NCI-H1694 treated with DMSO at 0.1 percent for 48 hours (cell line): ENCODE measurements around the gene TJAP1.
A peak's percentile ranks its signal among the peaks of the same experiment; 100 is the strongest.
"Not testable (repeated sequence)": the region's sequence is repeated elsewhere in the genome, so short reads cannot be mapped to it uniquely, and the experiment has no call there.

ENCODE experiments used
- DNase-seq: peaks from one replicate; lab custom pipeline; 2025; lab: John Stamatoyannopoulos, UW

Gene TJAP1

GRCh38 chr6:43506171-43506570 lies 28.8 kb downstream of the TJAP1 start:
- DNase-seq = no peak

DNA sequence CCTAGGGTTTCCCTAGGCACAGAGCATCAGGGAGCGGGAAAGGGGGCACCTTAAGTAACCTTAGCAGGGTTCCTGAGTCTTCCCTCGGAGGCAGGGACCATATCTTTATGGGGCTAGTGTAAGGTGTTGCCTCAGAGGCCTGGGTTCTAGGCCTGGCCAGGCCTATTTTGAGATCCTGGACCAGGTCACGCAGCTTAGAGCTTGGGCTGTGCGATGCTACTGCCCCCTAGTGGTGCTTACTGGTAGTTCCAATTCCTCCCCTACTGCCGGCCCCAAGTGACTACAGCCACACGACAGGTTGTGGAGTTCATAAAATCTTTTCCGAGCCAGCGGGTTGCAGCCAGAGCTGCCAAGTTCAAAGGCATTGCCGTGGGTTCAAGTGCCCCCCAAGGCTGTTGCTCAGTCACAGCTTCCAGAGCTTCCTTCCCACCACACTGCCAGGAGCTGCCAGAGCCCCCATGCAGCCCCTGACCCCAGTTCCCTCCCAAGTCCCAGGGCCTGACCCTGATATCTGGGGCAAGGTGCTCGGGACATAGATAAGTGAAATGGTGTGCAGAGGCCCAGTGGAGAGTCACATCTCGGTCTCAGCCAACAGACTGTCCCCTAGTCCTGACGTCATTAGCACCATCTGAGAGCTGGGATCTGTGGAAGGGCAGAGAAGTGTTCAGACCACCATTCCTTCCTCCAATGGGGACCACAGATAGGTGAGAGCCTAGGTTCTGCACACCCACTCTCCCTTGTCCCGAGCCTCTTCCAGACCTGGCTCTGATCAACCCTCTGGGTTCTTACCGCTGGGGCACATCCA lies 29.5 kb downstream of the TJAP1 start:
- DNase-seq = peak; percentile 67

DNA sequence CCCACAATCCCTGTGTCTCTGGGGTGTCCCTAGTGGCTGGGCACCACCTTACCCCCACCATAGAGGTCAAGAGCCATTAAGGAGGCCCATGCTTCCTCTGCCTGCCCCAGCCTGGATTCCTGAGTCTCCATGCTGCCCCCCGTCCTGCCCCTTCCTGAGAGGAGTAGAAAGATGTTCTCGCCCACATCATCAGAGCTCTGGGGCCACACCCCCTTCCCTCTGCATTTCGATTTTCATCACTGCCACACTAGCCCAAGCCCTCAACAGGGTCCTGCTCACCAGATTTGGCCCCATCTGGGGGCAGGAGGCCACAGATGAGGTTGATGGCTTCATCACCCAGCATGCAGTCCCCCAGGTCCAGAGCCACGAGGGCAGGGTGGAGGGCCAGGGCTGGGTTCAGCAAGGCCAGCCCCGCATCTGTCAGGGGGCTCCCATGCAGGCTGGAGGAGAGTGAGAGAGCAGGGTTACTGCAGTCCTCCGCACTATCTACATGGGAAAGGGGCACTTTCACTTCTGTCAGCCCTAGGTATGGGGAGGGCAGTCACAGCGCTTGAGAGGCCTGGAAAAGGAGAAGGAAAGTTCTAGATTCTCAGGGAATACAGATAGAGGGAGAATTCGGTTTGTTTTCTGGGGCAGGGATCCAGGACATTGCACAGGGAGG lies 31.2 kb downstream of the TJAP1 start:
- DNase-seq = no peak

GRCh38 chr6:43509142-43509983 lies 32.0 kb downstream of the TJAP1 start:
- no peak for DNase-seq

DNA sequence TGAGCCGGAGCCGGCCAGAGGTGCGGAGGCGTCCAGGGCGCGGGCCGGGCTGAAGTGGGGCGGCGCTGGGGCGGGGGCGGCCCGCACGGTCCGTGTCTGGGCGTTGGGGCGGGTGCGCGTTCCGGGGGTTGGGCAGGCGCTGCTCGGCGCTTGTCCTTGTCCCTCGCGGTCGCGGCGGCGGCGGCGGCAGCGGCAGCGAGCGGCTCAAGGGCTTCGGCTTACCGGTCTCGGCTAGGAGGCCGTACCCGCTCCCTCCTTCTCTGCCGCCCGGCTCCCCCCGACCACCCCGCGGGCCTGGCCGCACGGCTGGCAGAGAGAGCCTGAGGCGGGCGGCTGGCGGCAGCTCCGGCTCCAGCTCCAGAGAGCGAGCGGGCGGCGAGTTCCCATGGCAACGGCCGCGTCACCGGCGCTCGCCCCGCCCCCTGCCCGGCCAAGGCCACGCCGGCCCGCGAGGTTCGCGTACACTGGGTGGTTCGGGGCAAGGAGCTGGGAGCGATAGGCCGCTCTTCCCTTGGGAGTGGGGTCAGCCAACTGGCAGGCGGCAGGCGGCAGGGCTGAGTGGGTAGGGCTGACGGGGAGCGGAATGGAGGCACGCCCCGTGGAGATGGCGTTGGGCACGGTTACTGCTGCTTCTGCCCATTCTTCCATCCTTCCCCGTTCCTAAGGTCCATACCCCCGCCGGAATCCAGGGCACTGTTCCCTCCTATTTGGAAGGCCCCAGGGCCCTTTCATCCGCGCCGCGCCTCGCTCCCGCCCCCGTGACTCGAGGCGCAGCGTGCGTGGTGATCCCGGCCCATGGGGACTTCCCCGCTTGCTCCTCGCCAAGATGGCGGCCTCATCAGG lies 32.8 kb downstream of the TJAP1 start, which contains the start of gene LRRC73:
LRRC73 (minus strand) TSS at position 363 of the 843 bp plus-strand sequence. CDS start 561 bp downstream, outside the sequence.
- DNase-seq = no peak

DNA sequence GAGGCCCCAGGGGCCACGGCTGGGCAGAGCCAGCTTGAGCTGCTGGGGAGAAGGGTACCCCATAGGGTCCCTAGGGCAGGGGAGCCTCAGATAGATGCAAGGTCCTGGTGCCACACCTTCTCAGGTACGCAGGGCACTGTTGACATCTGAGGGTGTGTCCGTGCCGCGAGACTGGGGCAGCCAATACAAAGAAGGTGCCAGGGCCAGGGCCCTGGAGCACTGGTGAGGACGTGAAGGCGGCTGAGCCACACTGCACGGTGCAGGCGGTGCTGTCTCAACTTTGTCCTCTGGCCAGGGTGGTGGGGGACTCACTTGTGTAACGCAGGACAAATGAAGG lies 33.4 kb downstream of the TJAP1 start:
- no peak for DNase-seq

DNA sequence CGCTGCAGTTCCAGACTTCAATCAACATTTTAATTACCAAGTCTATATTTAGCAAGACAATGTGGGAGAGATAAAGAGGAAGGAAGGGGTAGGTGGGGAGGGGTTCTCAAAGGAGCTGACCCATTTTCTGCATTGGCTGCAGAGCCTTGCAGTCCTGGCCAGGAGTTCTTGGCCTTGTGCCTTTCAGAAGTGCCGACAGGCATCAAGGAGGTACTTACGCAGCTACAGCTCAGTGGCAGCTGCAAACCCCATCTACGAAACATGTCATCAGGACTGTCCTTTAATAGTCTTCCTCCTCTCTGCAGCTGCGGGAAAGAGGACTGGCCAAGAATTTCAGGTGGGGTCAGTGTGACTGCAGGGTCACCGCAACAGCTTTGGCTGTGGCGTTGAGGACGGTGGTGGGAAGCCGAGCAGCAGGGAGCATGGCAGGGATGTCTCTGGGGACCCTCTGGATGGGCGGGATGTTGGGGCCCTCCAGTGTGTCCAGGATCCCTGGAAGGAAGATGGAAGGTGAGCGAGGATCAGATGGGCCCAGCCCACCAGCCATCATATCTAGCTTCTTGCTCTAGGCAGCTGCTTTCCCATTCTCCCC lies 34.5 kb downstream of the TJAP1 start:
- DNase-seq = no peak

- DNase-seq = no peak
Observed at GRCh38 chr6:43515808-43516207, 38.4 kb downstream of the TJAP1 start.

GRCh38 chr6:43516367-43516696 lies 39.0 kb downstream of the TJAP1 start:
- no peak for DNase-seq

GRCh38 chr6:43516697-43517504 lies 39.5 kb downstream of the TJAP1 start, which contains the start of the genes POLR1C and YIPF3:
POLR1C (plus strand) TSS chr6:43517089; CDS start chr6:43517110, 21 bp downstream.
YIPF3 (minus strand) TSS chr6:43516926; CDS start chr6:43516807, 119 bp downstream.
- peak; percentile 94 for DNase-seq

DNA sequence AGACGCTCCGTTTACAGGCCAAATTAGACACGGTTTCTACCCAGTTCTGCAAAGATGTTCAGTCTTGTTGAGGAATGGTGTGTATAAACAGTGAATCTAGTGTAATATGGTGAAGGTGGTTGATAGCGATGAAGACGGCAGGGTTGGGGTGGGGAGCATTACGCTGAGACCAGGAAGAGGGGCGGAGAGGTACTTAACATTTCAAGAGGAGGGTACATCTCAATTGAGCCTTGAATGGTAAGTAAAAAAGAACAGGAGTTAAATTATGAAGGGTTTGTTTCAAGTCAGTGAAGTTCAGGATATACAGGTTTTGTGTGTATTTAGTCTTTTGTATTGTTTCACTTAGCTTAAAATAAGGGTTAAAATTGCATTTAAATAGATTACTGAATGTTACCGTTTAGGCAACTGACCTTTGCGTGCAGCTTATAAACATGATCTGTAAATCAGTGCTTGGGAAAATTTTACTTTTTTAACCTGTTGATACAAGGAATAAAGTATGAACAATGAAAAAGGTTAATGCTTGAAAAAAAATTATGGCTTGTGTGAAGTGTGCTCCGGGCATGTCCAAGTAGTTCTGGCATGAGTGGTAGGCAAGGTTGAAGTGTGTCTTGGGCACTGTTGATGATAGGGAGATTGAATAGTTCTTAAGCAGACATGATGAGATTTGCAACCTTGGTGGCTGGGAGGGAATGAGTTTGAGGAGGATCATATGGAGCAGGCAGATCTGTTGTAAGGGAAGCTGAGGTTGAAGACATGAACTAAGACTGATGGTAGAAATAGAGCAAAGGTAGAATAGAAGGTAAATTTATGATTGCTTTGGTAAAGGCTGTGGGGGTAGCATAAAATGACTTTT lies 40.4 kb downstream of the TJAP1 start:
- no peak for DNase-seq

- no peak for DNase-seq
Observed at GRCh38 chr6:43520097-43520496, 42.7 kb downstream of the TJAP1 start.

DNA sequence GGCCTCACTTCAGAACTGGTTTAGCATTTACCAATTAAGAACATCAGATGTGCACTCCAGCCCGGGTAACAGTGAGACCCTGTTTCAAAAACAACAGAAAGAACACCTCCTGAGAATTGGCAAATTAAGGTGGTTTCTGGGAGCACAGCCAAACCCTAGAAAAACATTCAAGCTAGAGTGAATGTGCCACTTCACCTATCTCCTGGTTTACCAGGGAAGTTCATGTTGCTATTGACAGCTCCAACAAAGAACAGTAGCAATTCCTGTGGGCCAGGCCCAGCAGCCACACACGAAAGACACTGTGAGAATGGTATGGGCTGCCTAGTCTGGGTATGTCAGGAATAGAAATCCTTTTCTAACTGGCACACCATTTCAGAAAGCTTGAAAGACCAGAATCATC lies 44.5 kb downstream of the TJAP1 start:
- no peak for DNase-seq

DNA sequence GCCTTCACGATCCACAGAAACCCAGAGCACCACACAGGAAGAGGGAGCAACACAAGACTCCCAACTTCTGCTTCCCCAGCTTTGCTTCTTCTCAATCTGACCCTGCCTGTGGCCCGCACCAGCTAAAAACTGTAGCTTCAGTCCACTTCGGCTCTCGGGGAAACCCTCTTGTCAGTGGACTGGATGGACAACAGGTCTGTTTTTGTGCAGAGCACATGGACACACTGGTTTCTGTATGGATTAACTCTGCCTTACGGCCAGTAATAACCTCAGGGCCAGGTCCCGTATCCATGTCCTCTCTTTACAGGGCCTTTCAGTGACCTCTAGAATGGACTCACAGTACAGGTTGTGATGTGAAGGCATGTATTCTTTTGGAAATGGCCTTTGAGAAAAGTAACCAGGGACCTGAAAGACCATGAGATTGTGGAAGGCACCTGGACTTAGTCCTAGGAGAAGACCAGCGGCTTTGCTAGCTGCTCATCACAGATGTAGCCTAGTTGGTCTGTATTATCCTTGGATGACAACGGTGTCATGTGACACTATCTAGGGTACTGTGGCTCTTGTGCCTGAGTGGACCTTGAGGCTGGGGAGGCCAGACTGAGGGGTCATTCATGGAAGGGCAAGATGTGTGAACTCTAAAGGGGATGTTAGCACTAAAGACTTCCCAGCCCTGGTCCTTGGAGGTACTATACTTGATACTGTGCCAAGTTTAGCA lies 45.3 kb downstream of the TJAP1 start:
- no peak for DNase-seq

DNA sequence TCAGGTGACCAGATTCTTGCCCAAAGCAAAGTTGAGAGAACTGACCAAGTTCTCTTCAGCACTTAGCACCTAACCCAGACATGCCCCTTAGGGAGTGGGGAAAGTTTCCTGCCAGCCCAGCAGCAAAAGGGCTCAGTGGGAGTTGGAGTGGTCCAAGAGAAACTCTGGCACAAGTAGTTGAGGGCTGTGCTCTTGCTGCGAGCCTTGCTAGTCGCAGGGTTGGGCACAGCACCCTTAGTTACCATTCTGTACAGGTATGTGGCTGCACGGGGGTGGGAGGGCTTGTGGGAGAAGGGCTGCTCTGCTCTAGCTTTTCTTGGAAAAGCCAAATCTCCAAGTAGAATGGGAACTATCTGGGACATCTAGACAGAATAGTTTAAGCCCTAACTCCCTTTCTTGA lies 45.9 kb downstream of the TJAP1 start:
- no peak for DNase-seq

- DNase-seq = no peak
Observed at GRCh38 chr6:43524483-43524961, 47.2 kb downstream of the TJAP1 start.

- DNase-seq = no peak
Observed at GRCh38 chr6:43532201-43532600, 54.8 kb downstream of the TJAP1 start.

- DNase-seq = not testable (repeated sequence)
Observed at GRCh38 chr6:43538986-43539385, 61.6 kb downstream of the TJAP1 start.

DNA sequence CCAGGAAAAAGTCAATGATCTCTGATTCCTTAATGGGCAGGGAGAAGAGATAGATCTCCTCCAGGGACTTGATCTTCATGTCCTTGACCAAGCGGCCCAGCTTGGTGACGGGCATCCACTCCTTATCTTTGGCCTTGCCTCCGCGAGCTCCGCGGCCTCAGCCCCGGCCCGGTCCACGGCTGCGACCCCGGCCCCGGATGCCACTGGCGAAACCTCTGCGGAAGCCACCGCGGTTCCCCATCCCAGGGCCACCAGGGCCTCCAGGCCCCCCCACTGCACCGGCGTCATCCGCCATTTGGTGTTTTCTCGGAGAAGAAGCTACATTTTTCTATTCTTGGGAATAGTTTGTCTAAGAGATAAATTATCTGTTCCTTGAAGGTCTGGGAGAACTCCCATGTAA lies 62.0 kb downstream of the TJAP1 start:
- not testable (repeated sequence) for DNase-seq
